Colon (tissue), 2 donors: Measurements from ENCODE around the gene PPP4R3B.
"Not testable (repeated sequence)": the region's sequence is repeated elsewhere in the genome, so short reads cannot be mapped to it uniquely, and the experiment has no call there.

Source experiments
- FAIRE-seq: peaks from 2 replicates; lab custom pipeline; 2012; peaks lifted over from hg19 to GRCh38; lab: Jason Lieb, UNC
- donor health status: control.
- donor health status: control.

PPP4R3B gene

DNA sequence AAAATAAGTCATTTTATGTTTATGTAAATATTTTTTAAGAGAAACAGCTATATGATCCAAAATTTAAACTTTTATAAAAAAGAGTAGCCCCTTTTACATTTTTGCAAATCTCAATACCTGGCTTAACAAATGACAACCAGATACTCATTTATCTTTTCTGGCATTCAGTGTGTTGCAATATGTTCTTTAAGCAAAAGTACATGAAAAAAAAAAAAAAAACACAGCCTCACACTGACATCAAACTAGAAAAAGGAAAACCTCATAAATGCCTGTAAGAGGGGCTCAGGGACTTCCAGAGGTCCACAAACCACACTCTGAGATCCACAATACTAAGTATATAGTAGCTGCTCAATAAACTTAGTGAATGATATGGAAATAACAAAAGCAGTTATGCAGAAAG lies 21.9 kb downstream of the PPP4R3B start:
- FAIRE-seq: no peak

DNA sequence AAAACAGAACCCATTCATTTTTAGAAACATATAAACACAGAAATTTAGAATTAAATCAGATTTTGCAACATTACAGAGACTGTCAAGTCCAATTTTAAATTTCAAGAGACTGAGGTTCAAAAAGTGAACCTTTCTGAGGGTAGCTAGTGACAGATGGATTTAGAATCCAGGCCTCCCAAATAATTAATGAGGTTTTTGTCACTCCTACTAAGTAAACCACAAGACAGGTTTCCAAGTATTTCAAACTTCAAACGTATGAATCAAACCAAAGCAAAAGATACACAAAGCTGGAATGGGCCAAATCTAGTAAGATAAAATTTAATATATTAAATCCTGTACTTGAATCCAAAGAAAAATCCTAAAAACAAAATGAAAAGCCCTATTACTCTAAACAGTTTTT lies 25.3 kb downstream of the PPP4R3B start:
- FAIRE-seq: no peak

DNA sequence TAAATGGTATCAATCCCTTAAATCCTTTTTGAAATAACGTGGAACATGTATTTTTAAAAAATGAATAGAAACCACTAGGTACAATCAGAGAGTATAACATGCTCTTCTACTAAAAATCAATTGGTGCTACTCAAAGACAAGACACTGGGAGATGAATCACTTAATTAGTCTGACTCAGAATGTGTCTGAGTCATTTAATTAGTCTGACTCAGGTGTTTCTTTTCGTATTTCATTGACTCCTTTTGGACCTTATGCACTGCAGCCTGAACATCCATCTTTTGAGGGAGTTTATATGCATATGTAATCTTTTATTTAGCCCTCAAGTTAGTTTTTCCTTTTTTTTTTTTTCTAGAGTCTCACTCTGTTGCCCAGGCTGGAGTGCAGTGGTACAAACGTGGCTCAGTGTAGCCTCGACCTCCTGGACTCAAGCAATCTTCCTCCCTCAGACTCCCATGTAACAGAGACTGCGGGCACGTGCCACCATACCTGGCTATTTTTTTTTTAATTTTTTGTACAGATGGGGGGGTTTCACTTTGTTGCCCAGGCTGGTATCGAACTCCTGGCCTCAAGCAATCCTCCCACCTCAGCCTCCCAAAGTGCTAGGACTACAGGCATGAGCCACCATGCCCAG lies 26.5 kb downstream of the PPP4R3B start:
- no peak for FAIRE-seq

DNA sequence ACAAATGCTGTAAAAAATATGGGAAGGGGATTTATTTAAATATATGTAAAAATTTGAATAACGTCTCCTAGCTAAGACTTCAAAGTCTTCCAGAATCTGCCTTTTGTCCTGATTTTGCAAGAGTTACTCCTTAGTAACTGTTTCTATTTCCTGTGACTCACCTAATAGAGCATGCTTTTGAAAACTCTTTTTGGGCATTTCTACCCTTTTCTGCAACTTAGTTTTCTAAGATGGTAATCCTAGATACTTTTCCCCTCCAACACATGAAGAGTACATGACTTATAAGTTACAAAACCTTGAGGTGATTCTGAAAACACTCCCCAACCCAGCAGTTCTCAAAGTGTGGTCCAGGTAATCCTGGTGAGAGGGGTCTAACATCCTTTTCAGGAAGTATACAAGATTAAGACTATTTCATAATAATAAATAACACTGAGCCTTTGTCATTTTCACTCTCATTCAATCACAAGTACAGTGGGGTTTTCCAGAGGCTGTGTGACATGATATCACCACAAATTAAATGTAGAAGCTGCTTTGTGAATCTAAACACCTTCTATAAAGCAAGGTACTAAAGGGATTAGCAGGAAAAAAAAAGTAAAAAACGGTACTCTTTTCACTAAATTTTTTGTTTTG lies 31.9 kb downstream of the PPP4R3B start:
- peak; percentile 21 for FAIRE-seq

DNA sequence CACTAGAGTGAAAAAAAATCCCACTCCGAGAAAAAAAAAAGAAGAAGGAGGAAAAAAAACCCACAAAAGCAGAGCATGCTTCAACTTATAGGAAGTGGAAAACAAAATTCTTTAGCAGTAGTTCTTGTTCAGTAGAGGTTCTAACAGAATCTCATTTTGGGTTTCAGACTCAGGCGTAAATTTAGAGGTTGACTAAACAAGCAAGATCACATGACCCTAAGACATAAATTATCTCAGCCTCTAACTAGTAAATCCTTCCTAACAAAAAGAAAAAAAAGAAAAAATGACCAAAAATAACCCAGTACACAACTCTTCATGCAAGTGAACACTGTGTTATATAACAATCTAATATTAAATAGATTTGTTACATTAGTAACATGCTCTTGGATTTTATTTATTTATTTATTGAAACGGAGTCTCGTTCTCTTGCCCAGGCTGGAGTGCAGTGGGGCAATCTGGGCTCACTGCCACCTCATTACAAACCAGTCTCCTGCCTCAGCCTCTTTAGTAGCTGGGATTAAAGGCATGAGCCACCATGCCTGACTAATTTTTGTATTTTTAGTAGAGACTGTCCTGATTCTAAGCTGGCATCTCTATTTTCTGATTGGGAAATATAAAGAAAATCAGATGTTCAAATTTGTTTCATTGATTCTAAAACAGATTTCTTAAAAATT lies 35.4 kb downstream of the PPP4R3B start:
- FAIRE-seq: no peak

DNA sequence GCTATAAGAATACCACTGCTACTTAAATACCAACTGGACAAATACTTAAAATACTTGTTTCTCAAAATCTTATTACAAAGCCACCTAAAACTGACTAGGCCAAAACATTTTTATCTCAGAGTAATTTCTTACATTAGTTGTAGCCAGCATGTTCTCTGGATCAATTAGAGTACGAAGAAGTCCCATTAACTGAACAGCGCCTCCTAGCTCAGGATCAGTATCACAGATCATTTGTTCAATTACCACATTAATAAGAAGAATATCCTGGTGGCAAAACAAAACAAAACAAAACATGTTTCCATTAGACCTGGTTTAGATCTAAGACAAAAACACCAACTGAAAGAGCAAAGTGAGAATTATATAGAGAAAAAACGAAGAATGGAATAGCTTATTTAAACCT lies 36.0 kb downstream of the PPP4R3B start:
- no peak for FAIRE-seq

DNA sequence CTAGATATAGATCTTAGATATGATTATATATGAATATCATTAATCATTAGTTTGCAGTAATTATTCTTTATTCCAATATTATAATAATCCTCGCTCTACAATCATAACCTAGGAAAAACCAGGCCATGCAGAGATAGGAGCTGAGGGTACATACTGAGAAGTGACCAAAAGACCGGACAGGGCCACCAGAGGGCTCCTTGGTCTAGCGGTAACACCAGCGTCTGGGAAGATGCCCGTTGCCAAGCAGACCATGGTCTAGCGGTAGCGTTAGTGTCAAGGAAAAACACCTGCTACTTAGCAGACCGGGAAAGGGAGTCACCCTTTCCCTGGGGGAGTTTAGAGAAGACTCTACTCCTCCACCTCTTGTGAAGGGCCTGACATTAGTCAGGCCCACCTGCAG lies 48.4 kb downstream of the PPP4R3B start:
- FAIRE-seq: not testable (repeated sequence)

DNA sequence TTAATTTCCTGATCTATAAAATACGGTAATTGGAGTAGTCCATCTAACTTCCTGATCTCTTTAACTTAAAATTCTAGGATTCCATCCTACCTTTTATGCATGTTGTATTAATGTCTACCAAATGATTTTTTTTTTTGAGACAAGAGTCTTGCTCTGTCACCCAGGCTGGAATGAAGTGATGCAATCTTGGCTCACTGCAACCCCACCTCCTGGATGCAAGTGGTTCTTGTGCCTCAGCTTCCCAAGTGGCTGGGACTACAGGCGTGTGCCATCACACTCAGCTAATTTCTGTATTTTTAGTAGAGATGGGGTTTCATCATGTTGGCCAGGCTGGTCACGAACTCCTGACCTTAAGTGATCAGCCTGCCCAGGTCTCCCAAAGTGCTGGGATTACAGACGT lies 50.1 kb downstream of the PPP4R3B start:
- no peak for FAIRE-seq

DNA sequence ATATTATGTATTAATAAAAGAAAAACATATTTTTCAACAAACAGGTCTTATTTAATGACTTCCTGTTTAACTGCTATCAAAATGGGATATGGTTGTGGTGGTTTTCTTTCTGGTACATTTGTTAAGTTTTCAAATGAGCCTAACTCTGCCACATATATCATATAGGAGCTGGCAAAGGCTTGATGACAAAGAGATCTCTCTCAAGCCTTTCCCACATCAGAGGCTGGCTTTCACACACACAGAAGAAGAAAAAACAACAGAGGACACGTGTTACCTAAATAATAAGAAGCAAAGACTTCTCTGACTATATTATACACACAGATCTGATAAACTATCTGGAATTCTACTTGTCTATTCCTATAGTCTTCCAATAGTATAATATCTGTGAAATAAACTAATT lies 51.8 kb downstream of the PPP4R3B start:
- no peak for FAIRE-seq

DNA sequence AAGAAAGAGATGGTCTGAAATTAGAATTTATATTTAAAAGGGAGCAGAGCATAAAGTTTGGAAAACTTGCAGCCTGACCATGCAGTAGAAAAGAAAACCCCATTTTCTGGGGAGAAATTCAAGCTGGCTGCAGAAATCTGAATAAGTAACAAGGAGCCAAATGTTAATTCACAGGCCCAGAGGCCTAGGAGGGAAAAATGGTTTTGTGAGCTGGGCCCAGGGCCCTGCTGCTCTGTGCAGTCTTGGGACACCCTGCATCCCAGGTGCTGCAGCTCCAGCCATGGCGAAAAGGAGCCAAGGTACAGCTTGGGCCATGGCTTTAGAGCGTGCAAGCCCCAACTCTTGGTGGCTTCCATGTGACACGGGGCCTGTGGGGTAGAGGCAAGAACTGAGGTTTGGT lies 56.6 kb downstream of the PPP4R3B start:
- no peak for FAIRE-seq

DNA sequence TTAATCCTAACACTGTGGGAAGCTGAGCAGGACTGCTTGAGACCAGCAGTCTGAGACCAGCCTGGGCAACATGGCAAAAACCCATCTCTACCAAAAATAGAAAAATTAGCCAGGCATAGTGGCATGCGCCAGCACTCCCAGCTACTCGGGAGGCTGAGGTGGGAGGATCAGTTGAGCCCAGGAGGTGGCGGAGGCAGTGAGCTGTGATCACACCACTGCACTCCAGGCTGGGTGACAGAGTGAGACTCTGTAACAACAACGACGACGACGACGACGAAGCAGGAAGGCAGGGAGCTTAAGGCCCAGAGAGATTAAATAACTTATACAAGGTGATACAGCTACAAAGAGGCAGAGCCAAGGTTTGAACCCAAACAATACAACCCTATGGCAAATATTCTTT lies 60.6 kb downstream of the PPP4R3B start:
- no peak for FAIRE-seq

DNA sequence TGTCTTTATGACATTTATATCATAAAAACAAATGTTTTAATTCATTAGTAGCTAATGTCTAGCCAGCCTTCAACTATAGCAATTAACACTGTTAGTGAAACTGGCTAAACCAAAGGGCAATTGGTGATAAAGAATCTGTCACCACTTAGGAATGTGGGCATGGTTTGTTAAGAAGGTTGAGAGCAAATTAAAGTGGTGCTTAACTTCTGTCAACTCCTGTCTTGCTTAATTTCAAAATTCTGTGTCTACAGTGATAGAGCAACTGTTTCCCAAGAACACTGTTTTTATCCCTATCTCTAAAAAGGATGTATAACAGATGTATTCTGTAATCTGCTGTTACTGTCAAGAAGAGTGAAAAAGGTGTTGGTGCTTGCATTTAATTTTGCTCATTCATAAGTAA lies 61.4 kb downstream of the PPP4R3B start:
- FAIRE-seq: no peak

DNA sequence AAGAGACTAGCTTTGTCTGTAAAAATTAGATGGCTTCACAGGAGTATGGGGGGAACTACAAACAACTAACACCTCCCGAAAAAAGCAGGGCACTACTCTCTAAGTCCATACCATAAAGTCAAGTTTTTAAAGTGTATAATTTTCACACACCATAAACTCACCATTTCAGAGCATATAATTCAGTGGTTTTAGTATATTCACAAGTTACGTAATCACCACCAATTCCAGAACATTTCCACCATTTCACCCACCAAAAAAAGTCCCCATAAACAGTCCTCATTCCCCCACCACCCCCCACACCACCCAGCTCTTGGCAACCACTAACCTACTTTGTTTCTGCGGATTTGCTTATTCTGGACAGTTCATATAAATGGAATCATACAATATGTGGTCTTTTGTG lies 64.1 kb downstream of the PPP4R3B start:
- no peak for FAIRE-seq

DNA sequence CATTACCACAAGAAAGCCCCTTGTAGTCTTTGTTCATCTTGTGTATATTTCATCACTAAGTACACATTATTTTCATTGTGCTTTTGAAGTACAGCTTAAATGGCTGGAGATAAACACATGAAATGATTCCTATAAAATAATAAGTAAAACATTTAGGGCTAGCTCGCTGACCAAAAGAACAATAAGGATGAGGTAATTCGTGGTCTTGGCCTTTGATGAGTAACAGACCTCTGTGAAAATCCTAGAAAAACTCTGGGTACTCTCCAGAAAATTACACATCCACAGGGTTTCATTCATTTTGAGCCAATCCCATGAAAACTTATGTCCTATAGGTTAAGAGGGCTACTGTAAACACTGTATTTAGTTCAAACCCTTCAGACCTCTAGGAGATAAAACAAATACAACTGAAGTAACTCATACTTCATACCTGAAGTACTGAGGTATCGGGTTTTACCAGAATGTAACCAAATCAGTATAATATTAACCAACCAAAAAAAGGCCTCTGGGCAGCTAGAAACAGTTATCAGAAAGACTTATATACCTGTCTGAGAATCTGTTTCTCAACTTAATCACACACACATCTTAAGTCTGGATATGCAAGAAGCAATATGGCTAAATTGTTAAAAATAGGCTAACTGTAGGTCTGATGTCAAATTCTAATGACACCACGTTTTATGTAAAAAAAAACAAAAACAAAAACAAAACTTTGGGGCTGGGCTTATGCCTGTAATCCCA lies 66.9 kb downstream of the PPP4R3B start:
- FAIRE-seq: no peak

DNA sequence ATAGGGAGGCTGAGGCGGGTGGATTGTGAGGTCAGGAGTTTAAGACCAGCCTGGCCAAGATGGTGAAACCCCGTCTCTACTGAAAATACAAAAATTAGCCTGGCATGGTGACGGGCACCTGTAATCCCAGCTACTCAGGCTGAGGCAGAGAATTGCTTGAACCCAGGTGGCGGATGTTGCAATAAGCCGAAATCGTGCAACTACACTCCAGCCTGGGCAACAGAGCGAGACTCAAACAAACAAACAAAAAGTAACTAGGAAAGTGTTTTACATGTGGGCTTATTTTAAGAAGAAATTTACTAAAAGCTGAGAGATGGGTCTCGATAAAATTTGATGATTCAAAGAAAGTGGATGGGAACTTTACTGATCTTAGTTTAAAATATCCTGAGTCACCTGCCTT lies 69.7 kb downstream of the PPP4R3B start:
- not testable (repeated sequence) for FAIRE-seq

DNA sequence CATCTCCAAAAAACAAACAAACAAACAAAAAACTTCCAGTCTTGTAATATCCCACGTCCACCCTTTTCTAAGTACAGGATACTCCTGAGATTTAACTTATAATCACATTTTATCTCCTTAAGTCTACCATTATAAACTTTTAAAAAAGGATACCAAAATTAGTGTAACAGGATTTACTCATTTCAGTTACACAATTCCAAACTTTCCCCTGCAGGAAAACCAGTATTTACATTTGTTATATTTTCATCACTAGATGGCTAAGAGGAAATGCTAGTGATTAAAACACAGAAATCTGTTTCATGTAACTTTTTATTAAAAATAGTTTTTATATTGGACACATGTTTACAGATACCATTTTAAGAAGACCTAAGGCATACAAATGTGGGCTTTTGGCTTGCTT lies 70.4 kb downstream of the PPP4R3B start:
- FAIRE-seq: no peak

DNA sequence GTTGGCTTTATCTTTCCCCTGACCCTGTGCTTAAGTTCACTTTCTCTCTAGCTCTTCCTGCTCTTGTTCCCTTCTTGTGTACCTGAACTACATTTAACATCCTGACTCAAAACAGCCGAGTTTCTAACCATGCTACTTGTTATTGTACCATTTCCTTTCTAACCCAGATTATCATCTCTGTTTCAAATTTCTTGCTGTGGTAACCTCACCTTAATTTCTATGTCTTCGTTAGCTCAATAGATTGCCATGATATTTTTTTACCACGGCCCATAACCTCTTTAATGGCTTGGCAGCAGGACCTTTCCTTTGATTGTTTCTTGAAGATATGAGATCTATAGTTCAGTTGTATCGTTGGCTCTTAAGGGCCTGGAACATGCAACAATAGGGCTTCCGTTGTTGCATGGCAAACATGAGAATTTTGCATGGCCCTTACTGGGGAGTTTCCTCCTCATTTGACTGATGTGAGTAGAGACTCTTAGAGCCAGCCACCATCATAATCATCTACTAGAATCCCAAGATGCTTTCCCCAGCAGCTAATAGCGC lies 86.8 kb downstream of the PPP4R3B start:
- no peak for FAIRE-seq

DNA sequence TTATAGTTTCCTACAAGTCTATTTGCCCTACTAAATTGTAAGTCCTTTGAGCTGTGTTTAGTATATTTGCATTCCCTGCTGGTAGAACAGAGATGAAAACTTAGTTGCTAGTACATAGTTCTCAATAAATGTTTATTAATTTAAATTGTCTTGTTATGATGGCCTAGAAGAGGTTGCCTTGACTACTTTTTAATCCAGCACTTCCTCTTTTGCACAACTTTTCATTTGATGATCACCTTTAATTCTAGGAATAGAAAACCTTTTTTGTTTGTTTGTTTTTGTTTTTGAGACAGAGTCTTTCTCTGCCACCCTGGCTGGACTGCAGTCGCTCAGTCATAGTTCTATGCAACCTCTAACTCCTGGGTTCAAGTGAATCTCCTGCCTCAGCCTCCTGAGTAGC lies 91.2 kb downstream of the PPP4R3B start:
- FAIRE-seq: no peak

DNA sequence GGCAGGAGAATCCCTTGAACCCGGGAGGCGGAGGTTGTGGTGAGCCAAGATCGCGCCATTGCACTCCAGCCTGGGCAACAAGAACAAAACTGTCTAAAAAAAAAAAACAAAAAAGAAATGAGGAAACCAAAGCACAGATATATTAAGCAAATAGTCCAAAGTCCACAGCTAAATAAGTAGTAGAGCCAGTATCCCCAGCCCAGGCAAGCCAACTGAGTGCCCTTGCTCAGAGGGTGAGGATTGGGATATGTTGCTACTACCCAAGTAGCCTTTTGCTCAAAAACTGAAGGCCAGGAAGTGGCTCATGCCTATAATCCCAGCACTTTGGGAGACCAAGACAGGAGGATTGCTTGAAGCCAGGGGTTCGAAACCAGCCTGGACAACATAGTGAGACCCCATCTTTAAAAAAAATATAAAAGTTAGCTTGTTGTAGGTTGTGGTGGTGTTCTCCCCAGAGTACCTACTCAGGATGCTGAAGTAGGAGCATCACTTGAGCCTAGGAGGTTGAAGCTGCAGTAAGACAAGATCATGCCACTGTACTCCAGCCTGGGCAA lies 92.5 kb downstream of the PPP4R3B start:
- FAIRE-seq: no peak

DNA sequence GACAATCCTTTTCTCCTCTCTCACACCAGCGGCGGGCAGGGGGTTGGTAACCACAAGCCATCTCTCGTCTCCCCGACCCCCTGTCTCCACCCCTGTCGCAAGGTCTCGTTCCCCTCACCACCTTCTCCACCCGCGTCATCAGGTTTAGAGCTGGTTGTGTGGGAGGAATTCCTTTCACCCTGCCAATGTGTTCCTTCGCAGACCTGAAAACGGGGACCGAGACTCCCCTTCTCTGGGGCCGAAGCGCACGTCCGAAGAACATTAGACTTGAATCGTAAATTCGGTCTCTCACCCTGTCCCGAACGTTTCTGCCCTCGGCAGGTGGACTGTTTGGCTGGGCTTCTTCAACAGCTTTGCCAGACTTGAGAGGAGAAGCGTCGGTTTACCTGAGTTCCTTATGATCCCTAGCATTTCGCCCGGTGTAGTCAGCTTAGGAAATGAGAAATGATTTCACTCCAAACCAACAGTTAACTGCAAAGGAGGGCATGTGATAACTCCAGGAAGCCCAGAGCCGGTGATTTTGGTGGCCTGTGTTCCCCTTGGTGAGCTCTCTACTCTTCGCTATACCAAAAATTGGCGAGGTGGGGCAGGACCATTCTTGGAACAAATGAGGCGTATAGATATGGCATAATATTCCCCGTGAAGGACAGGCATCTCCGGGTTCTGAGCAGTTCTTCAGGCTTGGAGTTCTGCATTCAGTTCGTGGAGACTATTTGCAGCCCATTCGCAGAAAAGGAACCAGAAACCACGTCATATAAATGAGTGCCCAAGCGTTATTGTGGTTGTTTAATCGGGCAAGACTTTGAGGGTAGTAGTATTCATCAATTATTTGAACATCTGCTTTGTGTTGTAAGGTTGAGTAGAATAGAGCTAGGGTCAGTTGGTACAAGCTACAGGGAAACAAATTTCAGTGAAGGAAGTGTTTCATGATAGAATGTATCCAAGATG lies 97.2 kb downstream of the PPP4R3B start:
- FAIRE-seq: no peak

DNA sequence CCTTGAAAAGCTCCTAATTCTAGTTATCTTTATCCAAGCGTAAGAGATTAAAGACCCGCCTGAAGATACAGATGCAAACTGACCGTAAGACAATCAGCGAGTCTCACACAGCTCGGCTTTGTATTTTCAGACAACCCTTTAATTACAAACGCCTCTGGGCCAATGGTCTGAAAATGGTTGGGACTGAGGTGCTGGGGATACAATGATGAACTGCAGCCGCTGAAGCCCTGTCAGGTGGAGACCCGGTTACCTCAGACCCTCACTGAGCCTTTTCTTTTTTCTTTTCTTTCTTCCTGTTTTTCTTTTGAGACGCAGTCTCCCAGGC lies 98.6 kb downstream of the PPP4R3B start:
- no peak for FAIRE-seq
